Calu3 (cell line): Measurements from ENCODE around the gene MSTN. TPM values are rescaled to one million over a fixed set of nuclear protein-coding genes. Genes with fewer than 3 reads are reported as not detected.

Experiments used
- BruUV-seq: library from RNA; stranded (reverse); fragments of 400-500 nt; replicated peaks from 2 replicates; lab custom pipeline; 2021; lab: Mats Ljungman, UMichigan
- CTCF ChIA-PET: fragments of 300-600 bp; sonication (Branson Sonifier 250); formaldehyde crosslinking; loops from one replicate; lab custom pipeline; 2022; ENCODE audit warnings: antibody characterized with exemption; lab: Charles Lee
- DNase-seq: peaks from one replicate; pipeline ENCODE4 v3.0.0; 2022
- H3K27ac Mint-ChIP-seq: one replicate; pipeline ENCODE4 v1.8.0; 2022; ENCODE audit warnings: mixed read lengths; ENCODE audit not compliant: unreplicated experiment
- H3K27me3 Mint-ChIP-seq: one replicate; pipeline ENCODE4 v1.8.0; 2022; ENCODE audit warnings: mixed read lengths; ENCODE audit not compliant: unreplicated experiment
- H3K36me3 Mint-ChIP-seq: one replicate; pipeline ENCODE4 v1.8.0; 2022; ENCODE audit warnings: mild to moderate bottlenecking, moderate library complexity, mixed read lengths; ENCODE audit not compliant: insufficient read depth, unreplicated experiment
- H3K4me1 Mint-ChIP-seq: one replicate; pipeline ENCODE4 v1.8.0; 2022; ENCODE audit warnings: mild to moderate bottlenecking, low read depth, mixed read lengths; ENCODE audit not compliant: unreplicated experiment
- H3K4me3 Mint-ChIP-seq: one replicate; pipeline ENCODE4 v1.8.0; 2022; ENCODE audit warnings: mild to moderate bottlenecking, low read depth, moderate library complexity, mixed read lengths; ENCODE audit not compliant: unreplicated experiment
- H3K9me3 Mint-ChIP-seq: one replicate; pipeline ENCODE4 v1.8.0; 2022; ENCODE audit warnings: low read depth, mixed read lengths; ENCODE audit not compliant: unreplicated experiment
- intact Hi-C: fragments of 100-400 bp; cut with micrococcal nuclease; formaldehyde crosslinking; loops from one replicate; pipeline ENCODE4 v1.10.0; 2022; ENCODE audit not compliant: unreplicated experiment
- total RNA-seq: library from RNA; stranded (reverse); gene quantifications from 2 replicates; pipeline ENCODE4 v1.2.3, GENCODE V29; 2022
- TF ChIP-seq, protein P1 (sequence below): fragments of 200-600 bp; IDR thresholded peaks from one replicate; pipeline ENCODE4 v1.8.0; 2022; ENCODE audit warnings: antibody characterized with exemption; ENCODE audit not compliant: unreplicated experiment

Gene MSTN
- total RNA-seq, 1 experiment from 2014 or later, result 0.24 TPM

DNA sequence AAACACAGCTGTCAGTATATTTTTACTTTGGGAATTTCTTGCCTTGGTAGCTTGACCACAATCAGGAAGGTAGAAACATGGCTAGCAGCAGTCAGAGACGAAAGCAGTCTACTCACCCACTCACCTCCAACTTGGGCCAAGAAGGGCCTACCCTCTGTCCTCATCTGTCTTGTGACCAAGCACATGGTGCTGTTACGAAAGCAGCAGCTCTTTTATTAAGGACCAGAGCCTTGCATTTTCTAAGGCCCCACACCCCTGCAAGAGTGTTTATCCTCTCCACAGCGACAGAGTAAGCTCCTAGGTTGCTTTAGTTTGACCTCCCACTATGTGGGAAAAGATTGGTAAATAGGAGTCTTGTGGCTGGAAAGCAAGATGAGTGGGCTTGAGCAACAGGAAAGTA, 31.3 kb upstream of the MSTN start:
- Mint-ChIP-seq H3K4me3 (no peak overlapping the region), H3K27ac (no peak overlapping the region), H3K4me1 (peaks cover 9% of the 10 kb centered on the region), H3K27me3 (no peaks in the 10 kb centered on the region), H3K36me3 (no peaks in the 10 kb centered on the region), H3K9me3 (no peaks in the 10 kb centered on the region)
- no TSS peak for BruUV-seq
- intact Hi-C loops, result loop anchor here (2.0 to 10.0 kb wide), 2 partner anchors 183 to 421 kb away; no protein-coding TSS in a partner anchor
- TF ChIP-seq, protein P1, sequence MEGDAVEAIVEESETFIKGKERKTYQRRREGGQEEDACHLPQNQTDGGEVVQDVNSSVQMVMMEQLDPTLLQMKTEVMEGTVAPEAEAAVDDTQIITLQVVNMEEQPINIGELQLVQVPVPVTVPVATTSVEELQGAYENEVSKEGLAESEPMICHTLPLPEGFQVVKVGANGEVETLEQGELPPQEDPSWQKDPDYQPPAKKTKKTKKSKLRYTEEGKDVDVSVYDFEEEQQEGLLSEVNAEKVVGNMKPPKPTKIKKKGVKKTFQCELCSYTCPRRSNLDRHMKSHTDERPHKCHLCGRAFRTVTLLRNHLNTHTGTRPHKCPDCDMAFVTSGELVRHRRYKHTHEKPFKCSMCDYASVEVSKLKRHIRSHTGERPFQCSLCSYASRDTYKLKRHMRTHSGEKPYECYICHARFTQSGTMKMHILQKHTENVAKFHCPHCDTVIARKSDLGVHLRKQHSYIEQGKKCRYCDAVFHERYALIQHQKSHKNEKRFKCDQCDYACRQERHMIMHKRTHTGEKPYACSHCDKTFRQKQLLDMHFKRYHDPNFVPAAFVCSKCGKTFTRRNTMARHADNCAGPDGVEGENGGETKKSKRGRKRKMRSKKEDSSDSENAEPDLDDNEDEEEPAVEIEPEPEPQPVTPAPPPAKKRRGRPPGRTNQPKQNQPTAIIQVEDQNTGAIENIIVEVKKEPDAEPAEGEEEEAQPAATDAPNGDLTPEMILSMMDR, result no peak
- no peak for DNase-seq
- CTCF ChIA-PET, result interaction anchor here (0.7 kb wide), 1 partner anchor 10 kb away, joined by 3 read pairs; no protein-coding TSS in a partner anchor

DNA sequence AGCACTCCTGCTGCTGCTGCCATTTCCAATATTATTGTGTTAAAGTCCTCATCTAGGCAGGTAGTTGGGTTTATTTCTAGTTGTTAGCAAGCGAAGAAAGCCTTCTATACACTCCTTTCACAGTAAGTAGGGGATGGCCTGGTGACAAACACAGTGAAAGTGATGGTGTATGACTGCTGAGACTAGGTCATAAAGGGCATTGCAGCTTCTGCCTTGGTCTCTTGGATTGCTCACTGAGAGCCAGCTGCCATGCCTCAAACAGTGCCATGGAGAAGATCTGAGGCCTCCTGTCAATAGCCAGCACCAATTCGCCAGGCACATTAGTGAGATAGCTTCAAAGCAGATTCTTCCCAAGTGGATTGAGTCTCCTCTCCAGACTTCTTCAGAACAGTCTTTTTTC, 27.6 kb upstream of the MSTN start:
- no peak for DNase-seq
- no TSS peak for BruUV-seq
- no peaks in the 10 kb centered on the region for H3K9me3 Mint-ChIP-seq
- TF ChIP-seq, protein P1, result no peak
- CTCF ChIA-PET, result no interaction called here
- H3K36me3 Mint-ChIP-seq, result no peaks in the 10 kb centered on the region
- no peak overlapping the region for H3K4me3 Mint-ChIP-seq
- H3K4me1 Mint-ChIP-seq, result peaks cover 9% of the 10 kb centered on the region
- intact Hi-C loops, result loop anchor here (10.0 kb wide), 1 partner anchor 425 kb away; no protein-coding TSS in a partner anchor
- H3K27ac Mint-ChIP-seq, result no peak overlapping the region
- no peaks in the 10 kb centered on the region for H3K27me3 Mint-ChIP-seq

DNA sequence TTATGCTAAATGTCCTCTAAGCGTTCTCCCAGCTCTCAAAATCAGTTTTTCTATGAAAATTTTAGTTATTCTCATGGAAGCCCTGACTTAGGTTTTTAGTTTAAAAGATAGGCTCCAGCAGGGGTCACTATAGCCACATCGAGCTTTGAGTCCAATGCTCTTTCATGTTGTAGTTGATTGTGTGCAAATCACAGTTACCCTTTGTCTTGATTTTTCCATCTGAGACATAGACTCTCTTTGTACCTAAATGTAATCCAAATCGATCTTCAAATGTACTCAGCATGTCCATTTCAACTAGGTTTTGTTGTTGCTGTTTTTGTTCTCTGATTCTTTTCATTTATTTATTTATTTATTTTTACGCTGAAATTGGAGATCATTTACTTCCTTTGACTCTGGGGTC, 26.4 kb upstream of the MSTN start:
- H3K4me3 Mint-ChIP-seq, result no peak overlapping the region
- BruUV-seq, result no TSS peak
- DNase-seq, result peak; percentile 59
- intact Hi-C loops, result loop anchor here (1.0 to 5.0 kb wide), 6 partner anchors 33 to 713 kb away; no protein-coding TSS in a partner anchor
- TF ChIP-seq, protein P1, result peak; percentile 82
- H3K27me3 Mint-ChIP-seq, result no peaks in the 10 kb centered on the region
- CTCF ChIA-PET, result interaction anchor here (1.4 to 1.5 kb wide), 2 partner anchors 91 to 231 kb away, joined by 4 to 8 read pairs; partner anchors contain the start of gene HIBCH
- H3K36me3 Mint-ChIP-seq, result no peaks in the 10 kb centered on the region
- H3K27ac Mint-ChIP-seq, result no peak overlapping the region
- H3K4me1 Mint-ChIP-seq, result peaks cover 9% of the 10 kb centered on the region
- no peaks in the 10 kb centered on the region for H3K9me3 Mint-ChIP-seq

DNA sequence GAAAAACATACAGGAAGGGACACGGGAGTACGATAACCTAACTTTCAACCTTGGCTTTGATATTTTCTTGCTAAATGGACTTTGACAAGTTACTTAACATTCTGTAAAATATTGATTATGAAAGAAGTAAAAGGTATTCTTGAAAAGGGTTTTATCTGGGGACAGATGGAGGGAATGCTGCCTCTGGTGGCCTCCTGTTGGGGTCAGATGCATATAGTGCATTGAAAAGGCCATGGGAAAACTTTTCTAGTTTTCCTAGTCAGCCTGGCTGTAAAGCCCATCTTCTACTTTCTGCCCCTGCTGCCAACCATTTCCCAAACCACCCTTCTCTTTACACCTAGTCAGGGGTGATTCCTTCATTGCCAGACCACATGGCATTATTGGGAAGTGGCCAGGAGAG, 22.2 kb upstream of the MSTN start:
- no peak overlapping the region for H3K27ac Mint-ChIP-seq
- H3K36me3 Mint-ChIP-seq, result no peaks in the 10 kb centered on the region
- no peaks in the 10 kb centered on the region for H3K27me3 Mint-ChIP-seq
- intact Hi-C loops, result loop anchor here (5.0 kb wide), 3 partner anchors 38 to 718 kb away; no protein-coding TSS in a partner anchor
- H3K9me3 Mint-ChIP-seq, result no peaks in the 10 kb centered on the region
- H3K4me3 Mint-ChIP-seq, result no peak overlapping the region
- CTCF ChIA-PET, result no interaction called here
- BruUV-seq, result no TSS peak
- TF ChIP-seq, protein P1, result no peak
- H3K4me1 Mint-ChIP-seq, result no peaks in the 10 kb centered on the region
- no peak for DNase-seq
